PC-9 (cell line): ENCODE data around the gene LYSMD2.

Source experiments
- CTCF ChIP-seq: fragments of 200-600 bp; sonication (generic); conservative IDR thresholded peaks from 2 replicates; pipeline ENCODE4 v1.6.1; 2017; ENCODE audit warnings: mixed run types, antibody characterized with exemption, mild to moderate bottlenecking, moderate library complexity
- EZH2 ChIP-seq: fragments of 200-600 bp; sonication (generic); IDR thresholded peaks from 2 replicates; pipeline ENCODE4 v1.8.0; 2017; ENCODE audit warnings: antibody characterized with exemption, low read depth

GRCh38 chr15:51706291-51706690, 31.2 kb downstream of the LYSMD2 start:
- TF ChIP-seq EZH2 (no peak), CTCF (no peak)
